ENCODE measurements around the gene TUBA4A.

DNA sequence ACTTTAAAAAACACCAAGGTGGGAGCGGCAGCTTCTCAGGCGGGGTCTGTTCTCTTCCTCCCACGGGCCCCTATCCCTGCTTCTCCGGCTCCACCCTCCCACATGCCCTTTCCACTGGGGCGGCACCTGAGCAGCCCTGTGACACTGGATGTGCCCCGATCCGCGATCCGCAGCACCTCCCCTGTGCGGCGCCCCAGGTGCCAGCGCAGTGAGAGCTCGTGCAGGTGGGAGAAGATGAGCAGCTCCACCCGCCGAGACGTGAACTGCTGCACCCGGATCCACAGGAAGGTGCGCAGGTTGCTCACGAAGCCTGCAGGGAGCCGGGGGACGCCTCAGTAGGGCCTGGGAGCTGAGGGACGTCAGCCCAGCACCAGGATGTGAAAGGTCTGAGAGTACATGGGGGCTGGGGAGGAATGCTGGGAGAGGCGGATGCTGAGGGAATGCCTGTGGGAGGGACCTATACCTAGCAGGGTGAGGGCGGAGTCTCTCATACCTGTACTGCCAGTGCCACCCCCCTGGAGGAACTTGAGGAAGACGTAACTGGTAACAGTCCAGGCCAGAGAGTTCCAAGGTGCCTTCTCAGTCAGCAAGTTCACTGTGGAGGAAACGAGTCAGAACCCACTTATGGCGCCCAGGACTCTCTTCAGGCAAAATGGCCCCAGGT, 37.7 kb downstream of the TUBA4A start:
- TF ChIP-seq TAF1 (IDR thresholded peaks at IDR 0.05; ENCODE audit: low read depth, low read length) (no peak), POLR2AphosphoS5 (IDR thresholded peaks at IDR 0.05; ENCODE audit: low read depth, low read length) (no peak), POLR2A (IDR thresholded peaks at IDR 0.05; ENCODE audit: low read depth, low read length) (no peak), SPI1 (IDR thresholded peaks at IDR 0.05; ENCODE audit: low read depth, low read length) (no peak), POU2F2 (IDR thresholded peaks at IDR 0.05; ENCODE audit: low read depth, low read length) (no peak), PAX5 (IDR thresholded peaks at IDR 0.05; ENCODE audit: insufficient read depth, low read length, severe bottlenecking) (no peak)

All from GM12891 (cell line).